Skin of body (tissue), 2 donors: ENCODE data around the gene KRTAP1-1. TPM values are rescaled to one million over a fixed set of nuclear protein-coding genes. Genes with fewer than 3 reads are reported as not detected.
"Not testable (repeated sequence)": the region's sequence is repeated elsewhere in the genome, so short reads cannot be mapped to it uniquely, and the experiment has no call there.

ENCODE experiments used
- DNase-seq: peaks from one replicate; lab custom pipeline; 2025; lab: John Stamatoyannopoulos, UW
- total RNA-seq: library from RNA; depleted of rRNA; stranded (reverse); fragments of >200 nt; gene quantifications from one replicate; pipeline ENCODE4 v1.2.3, GENCODE V29; 2014

KRTAP1-1 gene
- total RNA-seq, 1 donor from 2014 or later: 7.5 TPM

- no peak for DNase-seq
Observed at GRCh38 chr17:41057547-41057946, 16.3 kb upstream of the KRTAP1-1 start.

GRCh38 chr17:41055130-41055529 lies 13.9 kb upstream of the KRTAP1-1 start, which contains the start of gene KRTAP2-2:
KRTAP2-2 (minus strand) TSS chr17:41055230; CDS start chr17:41055211, 19 bp downstream.
- DNase-seq: not testable (repeated sequence)

DNA sequence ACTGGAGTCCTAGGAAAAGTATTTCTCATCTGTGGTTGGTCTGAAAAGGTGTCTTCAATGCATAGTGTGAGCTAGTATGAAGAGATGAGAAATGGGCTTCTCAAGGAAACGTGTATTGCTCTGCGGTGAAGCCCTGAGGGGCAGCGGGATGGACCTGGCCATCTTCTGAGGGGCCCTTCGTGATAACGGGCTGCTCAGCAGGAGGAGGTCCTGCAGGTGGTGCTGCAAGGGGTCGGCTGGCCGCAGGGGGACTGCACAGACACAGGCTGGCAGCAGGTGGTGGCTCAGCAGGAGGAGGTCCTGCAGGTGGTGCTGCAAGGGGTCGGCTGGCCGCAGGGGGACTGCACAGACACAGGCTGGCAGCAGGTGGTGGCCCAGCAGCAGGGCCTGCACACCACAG lies 13.3 kb upstream of the KRTAP1-1 start:
- not testable (repeated sequence) for DNase-seq

- DNase-seq: no peak
Observed at GRCh38 chr17:41054025-41054424, 12.8 kb upstream of the KRTAP1-1 start.

DNA sequence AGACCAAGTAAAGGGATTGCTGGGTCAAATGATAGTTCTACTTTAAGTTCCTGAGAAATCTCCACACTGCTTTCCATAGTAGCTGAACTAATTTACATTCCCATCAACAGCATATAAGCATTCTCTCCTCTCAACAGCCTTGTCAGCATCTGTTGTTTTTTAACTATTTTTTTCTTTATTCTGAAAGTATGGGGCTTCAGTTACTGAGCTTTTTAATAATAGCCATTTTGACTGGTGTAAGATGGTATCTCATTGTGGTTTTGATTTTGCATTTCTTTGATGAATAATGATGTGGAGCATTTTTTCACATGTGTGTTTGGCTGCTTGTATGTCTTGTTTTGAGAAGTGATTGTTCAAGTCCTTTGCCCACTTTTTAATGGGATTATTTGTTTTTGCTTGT lies 11.3 kb upstream of the KRTAP1-1 start:
- no peak for DNase-seq

DNA sequence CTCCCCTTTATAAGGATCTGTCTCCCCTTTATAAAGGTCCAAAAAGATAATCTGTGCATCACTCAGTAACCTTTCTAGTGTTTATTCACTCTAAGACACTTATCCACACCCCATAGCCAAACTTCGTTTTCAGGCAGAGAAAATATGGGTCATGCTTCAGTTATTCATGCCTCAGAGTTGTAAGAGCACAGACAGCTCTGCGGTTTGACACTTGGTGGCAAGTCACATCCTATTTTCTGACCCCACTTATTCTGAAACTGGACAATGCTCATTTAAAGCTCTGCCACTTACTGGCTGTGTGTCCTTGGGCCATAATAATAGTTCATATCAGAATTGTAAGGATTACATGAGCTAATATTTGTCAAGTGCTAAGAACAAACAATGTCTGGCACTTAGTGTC lies 7.9 kb upstream of the KRTAP1-1 start:
- no peak for DNase-seq

- no peak for DNase-seq
Observed at GRCh38 chr17:41048441-41048840, 7.2 kb upstream of the KRTAP1-1 start.

GRCh38 chr17:41046735-41047465 lies 5.7 kb upstream of the KRTAP1-1 start, which contains the start of gene KRTAP2-1:
KRTAP2-1 (minus strand) TSS chr17:41047316; CDS start chr17:41047267, 49 bp downstream.
- DNase-seq: not testable (repeated sequence)

GRCh38 chr17:41042953-41043352 lies 1.7 kb upstream of the KRTAP1-1 start:
- no peak for DNase-seq

- DNase-seq: no peak
Observed at GRCh38 chr17:41037853-41038350, 3.3 kb downstream of the KRTAP1-1 start.

GRCh38 chr17:41034346-41034935 lies 6.8 kb downstream of the KRTAP1-1 start, which contains the start of gene KRTAP1-3:
KRTAP1-3 (minus strand) TSS chr17:41034874; CDS start chr17:41034821, 53 bp downstream.
- DNase-seq: not testable (repeated sequence)

DNA sequence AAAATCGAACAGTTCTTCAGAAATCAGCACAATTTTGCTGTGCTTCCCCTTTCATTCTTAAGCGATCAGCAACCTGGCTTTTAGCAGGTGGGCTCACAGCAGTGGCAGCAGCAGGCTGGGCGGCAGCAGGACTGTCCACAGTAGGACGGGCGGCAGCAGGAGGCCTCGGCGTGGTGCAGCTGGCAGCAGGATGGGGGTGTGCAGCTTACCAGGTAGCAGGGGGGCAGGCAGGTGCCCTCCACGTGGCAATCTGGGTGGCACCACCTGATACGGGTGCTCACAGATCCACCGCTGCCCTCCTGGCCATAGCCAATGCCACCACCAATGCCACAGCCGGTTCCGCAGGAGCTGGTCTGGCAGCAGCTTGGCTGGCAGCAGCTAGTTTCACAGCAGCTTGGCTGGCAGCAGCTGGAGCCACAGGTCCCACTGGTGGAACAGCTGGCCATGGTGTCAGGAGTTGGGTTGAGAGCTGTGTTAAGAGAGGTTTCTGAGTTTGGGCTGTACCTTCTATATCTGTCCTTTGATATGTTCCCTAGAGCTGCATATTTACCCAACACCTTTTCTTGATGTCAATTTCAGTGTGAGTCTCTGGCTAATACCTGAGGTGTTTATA lies 11.5 kb downstream of the KRTAP1-1 start, which contains the start of gene KRTAP1-4:
Gene KRTAP1-4, minus strand, starts transcription at position 563 of the 613 bp plus-strand sequence. Its CDS starts 117 bp downstream, at position 446.
- DNase-seq: no peak

- DNase-seq: no peak
Observed at GRCh38 chr17:41026715-41027471, 14.4 kb downstream of the KRTAP1-1 start, which contains the start of gene KRTAP1-5. KRTAP1-5 (minus strand) TSS chr17:41027208; CDS start chr17:41027155, 53 bp downstream.

GRCh38 chr17:41024697-41025096 lies 16.6 kb downstream of the KRTAP1-1 start:
- DNase-seq: no peak

DNA sequence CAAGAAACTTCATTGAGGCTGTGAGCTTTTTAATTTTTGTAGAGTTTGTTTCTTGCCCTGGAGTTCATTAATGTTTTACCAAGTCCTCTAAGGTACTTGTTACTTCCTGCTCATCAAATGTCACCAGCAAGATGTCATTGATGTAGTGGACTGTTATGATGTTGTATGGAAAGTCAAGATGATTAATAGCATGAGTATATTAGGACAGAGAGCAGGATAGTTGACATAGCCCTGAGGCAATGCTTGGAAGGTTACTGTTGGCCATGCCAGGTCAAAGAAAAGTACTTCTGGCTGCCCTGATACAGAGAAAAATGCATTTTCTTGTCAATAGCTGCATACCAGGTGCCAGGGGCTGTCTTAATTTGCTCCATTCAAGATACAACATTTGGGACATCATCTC lies 20.9 kb downstream of the KRTAP1-1 start:
- DNase-seq: no peak

- DNase-seq: no peak
Observed at GRCh38 chr17:41019415-41019814, 21.8 kb downstream of the KRTAP1-1 start.

GRCh38 chr17:41018541-41018940 lies 22.7 kb downstream of the KRTAP1-1 start:
- DNase-seq: no peak

DNA sequence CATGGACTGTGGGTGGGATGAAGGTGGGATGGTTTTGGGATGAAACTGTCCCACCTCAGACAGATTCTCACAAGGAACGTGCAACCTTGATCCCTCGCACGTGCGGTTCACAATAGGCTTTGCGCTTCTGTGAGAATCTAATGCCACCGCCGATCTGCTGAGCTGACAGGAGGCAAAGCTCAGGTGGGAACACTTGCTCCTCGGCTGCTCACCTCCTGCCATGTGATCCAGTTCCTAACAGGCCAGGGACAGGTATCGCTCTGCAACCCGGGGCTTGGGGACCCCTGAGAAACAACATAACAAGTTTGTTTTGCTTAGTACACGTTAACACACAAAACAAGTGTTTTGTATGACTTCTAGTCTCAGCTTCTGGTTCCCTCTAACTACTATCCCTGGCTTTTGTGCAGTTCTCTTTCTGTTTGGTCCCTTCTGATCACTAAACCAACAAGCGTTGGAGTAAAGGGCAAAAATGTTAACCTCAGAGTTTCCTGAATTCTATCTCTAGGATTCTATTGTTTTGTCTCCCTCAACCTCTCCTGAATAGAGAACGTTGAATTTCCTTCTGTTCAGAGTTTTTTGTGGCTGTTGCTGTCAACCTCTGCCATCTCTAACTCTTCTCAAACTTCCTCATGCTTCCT lies 24.6 kb downstream of the KRTAP1-1 start:
- no peak for DNase-seq

DNA sequence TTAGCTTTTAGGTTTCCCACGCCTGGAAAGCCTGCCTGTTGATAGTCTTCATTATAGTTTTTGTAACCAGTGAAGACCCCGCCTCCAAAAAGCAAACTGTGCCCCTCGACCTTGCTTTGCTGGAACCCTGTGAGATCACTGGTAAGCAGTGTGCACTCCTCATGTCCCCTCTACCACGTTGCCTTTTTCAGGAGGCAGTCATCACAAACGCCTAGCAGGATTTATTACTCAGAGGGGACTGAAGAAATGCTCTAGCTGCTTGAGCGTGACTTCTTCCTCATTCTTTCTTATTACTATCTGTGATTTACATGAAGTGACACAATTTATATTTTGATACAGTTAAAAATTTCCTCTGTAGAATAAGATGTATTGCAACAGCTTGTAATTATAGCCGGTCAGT lies 25.8 kb downstream of the KRTAP1-1 start:
- DNase-seq: no peak

GRCh38 chr17:41013606-41014005 lies 27.6 kb downstream of the KRTAP1-1 start:
- no peak for DNase-seq

GRCh38 chr17:41013181-41013580 lies 28.1 kb downstream of the KRTAP1-1 start:
- DNase-seq: no peak
